ENCODE measurements around the gene PPM1J.

The PPM1J gene

DNA sequence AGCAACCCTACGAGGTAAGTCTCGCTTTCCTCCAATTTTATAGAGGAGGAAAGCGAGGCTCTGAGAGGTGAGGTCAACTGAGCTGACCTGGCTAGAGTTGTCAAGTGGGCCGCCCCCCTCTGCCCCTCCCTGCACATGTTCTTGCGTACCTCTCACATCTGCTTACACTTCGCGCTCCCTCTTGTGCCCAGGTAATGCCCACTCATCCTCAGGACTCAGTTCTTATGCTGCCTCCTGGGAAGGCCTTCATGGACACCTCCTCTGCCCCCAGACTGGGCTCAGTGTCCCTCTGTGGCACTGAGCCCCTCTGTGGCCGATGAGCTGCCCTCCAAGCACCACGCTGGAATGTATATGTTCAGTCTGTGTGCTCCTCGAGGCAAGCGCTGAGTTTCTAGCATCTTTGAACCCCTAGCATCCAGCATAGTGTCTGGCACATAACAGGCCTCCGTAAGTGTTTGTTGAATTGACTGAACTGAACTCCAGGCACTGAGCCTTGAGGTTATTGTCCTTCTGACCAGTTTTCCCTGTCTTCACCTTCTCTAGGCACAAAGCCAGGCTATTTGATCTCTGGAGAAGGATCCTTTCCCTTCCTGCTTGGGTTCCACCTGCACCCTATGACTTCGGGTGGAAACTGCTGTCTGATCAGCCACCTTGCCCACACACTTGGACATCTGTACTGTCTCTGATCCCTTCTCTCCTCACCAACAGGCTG, 27.2 kb downstream of the PPM1J start:
- Histone ChIP-seq H3K9me3 (no peaks in the 10 kb centered on the region), H3K4me3 (ENCODE audit: low read depth in 1 of 2, low read length in 1 of 2) (no peak overlapping the region), H3K27ac (no peak overlapping the region), H3K27me3 (no peaks in the 10 kb centered on the region), H3K36me3 (no peaks in the 10 kb centered on the region), H3K4me1 (ENCODE audit: control insufficient read depth in 1 of 2, insufficient read depth in 1 of 2, low read depth in 1 of 2, low read length in 1 of 2) (no peaks in the 10 kb centered on the region)
- TF ChIP-seq, protein P1, sequence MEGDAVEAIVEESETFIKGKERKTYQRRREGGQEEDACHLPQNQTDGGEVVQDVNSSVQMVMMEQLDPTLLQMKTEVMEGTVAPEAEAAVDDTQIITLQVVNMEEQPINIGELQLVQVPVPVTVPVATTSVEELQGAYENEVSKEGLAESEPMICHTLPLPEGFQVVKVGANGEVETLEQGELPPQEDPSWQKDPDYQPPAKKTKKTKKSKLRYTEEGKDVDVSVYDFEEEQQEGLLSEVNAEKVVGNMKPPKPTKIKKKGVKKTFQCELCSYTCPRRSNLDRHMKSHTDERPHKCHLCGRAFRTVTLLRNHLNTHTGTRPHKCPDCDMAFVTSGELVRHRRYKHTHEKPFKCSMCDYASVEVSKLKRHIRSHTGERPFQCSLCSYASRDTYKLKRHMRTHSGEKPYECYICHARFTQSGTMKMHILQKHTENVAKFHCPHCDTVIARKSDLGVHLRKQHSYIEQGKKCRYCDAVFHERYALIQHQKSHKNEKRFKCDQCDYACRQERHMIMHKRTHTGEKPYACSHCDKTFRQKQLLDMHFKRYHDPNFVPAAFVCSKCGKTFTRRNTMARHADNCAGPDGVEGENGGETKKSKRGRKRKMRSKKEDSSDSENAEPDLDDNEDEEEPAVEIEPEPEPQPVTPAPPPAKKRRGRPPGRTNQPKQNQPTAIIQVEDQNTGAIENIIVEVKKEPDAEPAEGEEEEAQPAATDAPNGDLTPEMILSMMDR (IDR thresholded peaks at IDR 0.05) = no peak

DNA sequence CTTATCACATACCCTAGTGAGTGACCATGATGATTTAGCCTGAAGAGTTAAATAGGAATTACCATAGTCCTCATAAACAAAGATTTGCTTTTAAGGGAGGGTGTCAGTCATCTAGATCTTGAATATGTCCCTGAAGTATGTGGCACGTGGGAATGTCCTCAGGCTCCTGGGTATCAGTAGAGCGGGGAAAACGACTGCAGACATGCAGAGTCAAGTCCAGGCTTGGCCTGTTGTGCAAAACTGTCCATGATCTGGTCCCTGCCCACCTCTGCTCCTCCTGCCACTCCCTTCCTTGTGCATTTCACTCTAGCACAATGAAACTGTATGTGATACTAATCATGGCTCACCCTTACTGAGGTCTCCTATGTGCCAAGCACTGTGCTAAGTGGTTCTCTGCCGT, 27.8 kb downstream of the PPM1J start:
- H3K27ac ChIP-seq = no peak overlapping the region
- H3K4me3 ChIP-seq (ENCODE audit: low read depth in 1 of 2, low read length in 1 of 2) = no peak overlapping the region
- TF ChIP-seq, protein P1 (IDR thresholded peaks at IDR 0.05) = no peak
- no peaks in the 10 kb centered on the region for H3K9me3 ChIP-seq
- H3K36me3 ChIP-seq = no peaks in the 10 kb centered on the region
- no peaks in the 10 kb centered on the region for H3K27me3 ChIP-seq
- H3K4me1 ChIP-seq (ENCODE audit: control insufficient read depth in 1 of 2, insufficient read depth in 1 of 2, low read depth in 1 of 2, low read length in 1 of 2) = no peaks in the 10 kb centered on the region

DNA sequence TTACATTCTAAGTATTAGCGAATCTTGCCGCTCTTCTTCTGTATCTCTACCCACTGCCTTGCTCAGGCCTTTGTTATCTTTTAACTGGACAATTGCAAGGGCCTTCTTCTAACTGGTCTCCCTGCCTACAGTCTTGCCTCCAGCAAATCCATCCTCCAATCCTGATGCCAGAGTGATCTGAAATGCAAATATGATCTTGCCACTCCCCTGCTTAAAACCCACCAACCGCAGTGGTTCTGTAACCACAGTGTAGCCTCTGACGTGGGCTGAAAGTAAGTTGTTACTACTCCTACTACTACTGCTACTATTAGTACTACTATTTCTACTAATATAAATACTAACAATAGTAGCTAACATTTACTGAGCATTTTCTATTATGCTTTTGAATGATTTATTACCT, 28.3 kb downstream of the PPM1J start:
- TF ChIP-seq, protein P1 (IDR thresholded peaks at IDR 0.05) = no peak
- Histone ChIP-seq H3K4me1 (ENCODE audit: control insufficient read depth in 1 of 2, insufficient read depth in 1 of 2, low read depth in 1 of 2, low read length in 1 of 2) (no peaks in the 10 kb centered on the region), H3K36me3 (no peaks in the 10 kb centered on the region), H3K27ac (no peak overlapping the region), H3K4me3 (ENCODE audit: low read depth in 1 of 2, low read length in 1 of 2) (no peak overlapping the region), H3K9me3 (no peaks in the 10 kb centered on the region), H3K27me3 (no peaks in the 10 kb centered on the region)

DNA sequence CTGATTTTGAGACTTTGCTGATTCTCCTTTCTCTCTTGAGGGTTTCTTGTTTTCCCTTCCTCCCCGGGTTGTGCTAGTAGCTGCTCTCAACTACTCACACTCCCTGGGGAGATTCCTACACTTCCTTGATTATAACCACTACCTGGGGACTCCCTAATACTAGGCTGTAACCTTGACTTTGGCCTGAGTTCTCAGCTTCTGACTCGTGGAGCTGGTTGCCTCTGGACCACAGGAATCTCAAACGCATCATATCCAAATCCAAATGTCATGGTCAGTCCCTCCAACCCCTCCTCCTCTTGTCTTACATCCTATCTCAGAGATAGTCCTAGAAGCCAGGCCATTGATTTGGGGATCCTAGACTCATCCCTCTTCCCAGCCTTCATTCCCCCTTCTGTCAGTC, 28.7 kb downstream of the PPM1J start:
- Histone ChIP-seq H3K27ac (no peak overlapping the region), H3K9me3 (no peaks in the 10 kb centered on the region), H3K36me3 (no peaks in the 10 kb centered on the region), H3K27me3 (no peaks in the 10 kb centered on the region), H3K4me3 (ENCODE audit: low read depth in 1 of 2, low read length in 1 of 2) (no peak overlapping the region), H3K4me1 (ENCODE audit: control insufficient read depth in 1 of 2, insufficient read depth in 1 of 2, low read depth in 1 of 2, low read length in 1 of 2) (no peaks in the 10 kb centered on the region)
- TF ChIP-seq, protein P1 (IDR thresholded peaks at IDR 0.05) = no peak

DNA sequence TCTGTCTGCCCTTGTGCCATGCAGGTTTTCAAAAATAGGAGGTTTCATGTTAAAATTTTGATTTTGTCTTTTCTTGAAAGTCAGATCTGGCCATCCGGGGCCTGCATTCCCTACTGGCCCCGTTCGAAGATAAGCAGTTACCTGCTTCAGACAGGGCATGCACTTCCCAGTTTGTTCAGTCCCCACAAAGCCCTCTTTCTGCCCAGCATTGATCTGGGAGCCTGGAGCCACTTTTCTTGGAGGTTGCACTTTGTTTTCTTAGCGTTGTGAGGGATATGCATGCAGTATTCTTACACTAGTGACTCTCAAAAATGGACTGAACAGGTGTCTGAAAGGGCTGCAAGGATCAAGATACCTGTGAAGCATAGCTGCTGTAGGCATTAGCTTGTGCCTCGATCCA, 29.2 kb downstream of the PPM1J start:
- Histone ChIP-seq H3K27ac (no peak overlapping the region), H3K9me3 (no peaks in the 10 kb centered on the region), H3K4me3 (ENCODE audit: low read depth in 1 of 2, low read length in 1 of 2) (no peak overlapping the region), H3K36me3 (no peaks in the 10 kb centered on the region), H3K27me3 (no peaks in the 10 kb centered on the region), H3K4me1 (ENCODE audit: control insufficient read depth in 1 of 2, insufficient read depth in 1 of 2, low read depth in 1 of 2, low read length in 1 of 2) (no peaks in the 10 kb centered on the region)
- TF ChIP-seq, protein P1 (IDR thresholded peaks at IDR 0.05) = no peak

Data from neutrophil (primary cell).